AG08395 (cell line): Measurements from ENCODE around the gene RINL.

Source experiments
- DNase-seq: peaks from one replicate; pipeline ENCODE4 v3.0.0; 2012; ENCODE audit warnings: mixed read lengths, low spot score

RINL gene

GRCh38 chr19:38877781-38878574 is at the start of gene RINL:
RINL (minus strand) TSS chr19:38878275; CDS start chr19:38876742, 1,533 bp downstream.
- no peak for DNase-seq

GRCh38 chr19:38924388-38924787 is 46.3 kb upstream of the RINL start:
- DNase-seq: no peak

GRCh38 chr19:38922482-38922881 is 44.4 kb upstream of the RINL start:
- no peak for DNase-seq

GRCh38 chr19:38921420-38922274 is 43.6 kb upstream of the RINL start:
- DNase-seq: no peak

GRCh38 chr19:38920602-38921419 is 42.7 kb upstream of the RINL start:
- DNase-seq: no peak

GRCh38 chr19:38919837-38920601 is 41.9 kb upstream of the RINL start:
- no peak for DNase-seq

GRCh38 chr19:38918526-38918925 is 40.5 kb upstream of the RINL start:
- DNase-seq: no peak

GRCh38 chr19:38917921-38918491 is 39.9 kb upstream of the RINL start:
- no peak for DNase-seq

GRCh38 chr19:38917516-38917915 is 39.4 kb upstream of the RINL start:
- no peak for DNase-seq

GRCh38 chr19:38915329-38916321 is 37.5 kb upstream of the RINL start:
- DNase-seq: no peak

GRCh38 chr19:38913958-38914357 is 35.9 kb upstream of the RINL start:
- no peak for DNase-seq

GRCh38 chr19:38912600-38913514 is 34.8 kb upstream of the RINL start:
- no peak for DNase-seq

- no peak for DNase-seq
These were observed 33.4 kb upstream of the RINL start for GRCh38 chr19:38911388-38912001.

- no peak for DNase-seq
These were observed 32.4 kb upstream of the RINL start for GRCh38 chr19:38910488-38910887.

GRCh38 chr19:38908911-38909310 is 30.8 kb upstream of the RINL start:
- no peak for DNase-seq

- no peak for DNase-seq
These were observed 29.6 kb upstream of the RINL start for GRCh38 chr19:38907670-38908069.

- DNase-seq: no peak
These were observed 29.2 kb upstream of the RINL start for GRCh38 chr19:38907227-38907626.

GRCh38 chr19:38905620-38906019 is 27.5 kb upstream of the RINL start:
- no peak for DNase-seq
